GM21528 (cell line): ENCODE data around the gene MGME1.
"Not testable (repeated sequence)": the region's sequence is repeated elsewhere in the genome, so short reads cannot be mapped to it uniquely, and the experiment has no call there.

Experiments
- ATAC-seq: cut with Tn5 transposase; IDR thresholded peaks from one replicate; pipeline ENCODE4 v1.9.1; 2021; ENCODE audit warnings: mild to moderate bottlenecking, moderate library complexity; ENCODE audit not compliant: unreplicated experiment, low FRiP score

Gene MGME1

GRCh38 chr20:18012901-18013300, 44.1 kb downstream of the MGME1 start:
- no peak for ATAC-seq

- ATAC-seq: no peak
Observed at GRCh38 chr20:18014411-18014810, 45.6 kb downstream of the MGME1 start.

GRCh38 chr20:18016772-18017171, 48.0 kb downstream of the MGME1 start:
- no peak for ATAC-seq

- ATAC-seq: no peak
Observed at GRCh38 chr20:18018100-18018499, 49.3 kb downstream of the MGME1 start.

DNA sequence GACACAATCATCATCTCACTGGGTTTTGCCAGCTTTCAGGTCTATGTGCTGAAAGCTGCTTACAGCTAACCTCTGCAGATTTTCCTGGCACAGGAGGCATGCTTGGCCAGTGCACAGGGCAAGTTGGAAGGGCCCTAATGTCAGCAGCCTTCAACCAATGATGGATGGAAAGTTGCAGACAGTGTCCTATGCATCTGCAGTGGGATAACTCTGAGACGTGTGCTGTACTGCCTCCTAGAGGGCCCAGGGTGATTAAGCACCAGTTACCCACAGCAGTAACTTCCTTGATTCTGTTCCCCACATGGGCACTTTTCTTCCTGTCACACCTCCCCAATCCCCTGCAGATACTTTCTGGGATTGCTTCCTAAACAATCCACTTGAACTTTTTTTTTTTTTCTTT, 50.2 kb downstream of the MGME1 start:
- no peak for ATAC-seq

DNA sequence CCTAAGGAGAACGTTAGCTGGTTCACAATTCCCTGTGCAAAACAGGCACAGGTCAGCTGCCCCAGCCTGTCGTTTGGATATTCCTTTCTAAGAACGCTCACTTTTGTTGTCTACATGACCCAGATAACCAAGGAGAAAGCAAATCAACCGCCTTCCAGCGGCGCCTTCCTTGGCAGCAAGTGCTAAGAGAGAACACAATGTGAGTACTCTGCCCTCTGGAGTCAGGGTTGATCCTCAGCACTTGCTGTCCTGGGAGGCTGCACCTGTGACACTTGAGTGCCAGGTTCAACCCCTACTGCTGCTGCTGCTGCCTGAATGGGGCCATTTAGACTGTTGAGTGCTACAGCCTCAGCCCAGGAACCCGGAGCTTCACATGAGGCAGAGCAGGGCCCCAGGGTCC, 52.1 kb downstream of the MGME1 start:
- no peak for ATAC-seq

- ATAC-seq: no peak
Observed at GRCh38 chr20:18024606-18025127, 55.8 kb downstream of the MGME1 start.

DNA sequence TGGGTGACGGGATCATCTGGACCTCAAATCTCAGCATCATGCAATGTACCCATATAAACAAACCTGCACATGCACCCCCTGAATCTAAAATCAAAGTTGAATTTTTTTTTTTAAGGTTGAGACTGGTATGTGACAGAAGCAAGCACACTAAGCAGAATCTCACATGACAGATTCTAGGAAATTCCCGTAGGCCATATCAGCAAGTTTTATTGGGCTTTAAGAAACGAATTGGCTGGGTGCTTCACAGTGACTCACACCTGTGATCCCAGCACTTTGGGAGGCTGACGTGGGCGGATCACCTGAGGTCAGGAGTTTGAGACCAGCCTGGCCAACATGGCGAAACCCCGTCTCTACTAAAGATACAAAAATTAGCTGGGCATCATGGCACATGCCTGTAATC, 58.2 kb downstream of the MGME1 start:
- not testable (repeated sequence) for ATAC-seq

- no peak for ATAC-seq
Observed at GRCh38 chr20:18030020-18030419, 61.2 kb downstream of the MGME1 start.

DNA sequence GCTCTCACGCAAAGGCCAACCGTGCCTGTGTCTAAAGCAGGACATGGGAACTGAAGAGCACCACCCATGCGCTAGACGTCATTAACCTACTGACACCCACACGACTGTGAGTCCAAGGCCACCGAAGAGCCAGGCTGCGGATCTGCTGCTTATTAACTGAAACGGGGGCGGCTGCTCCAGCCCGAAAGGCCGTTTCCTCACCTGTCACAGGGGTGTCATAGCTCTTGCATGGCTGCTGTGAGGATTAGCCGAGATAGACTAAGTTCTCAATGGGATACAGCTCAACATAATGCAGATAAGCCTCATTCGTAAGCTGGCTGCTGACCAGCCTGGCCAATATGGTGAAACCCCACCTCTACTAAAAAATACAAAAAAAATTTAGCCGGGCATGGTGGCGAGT, 62.2 kb downstream of the MGME1 start:
- ATAC-seq: no peak

DNA sequence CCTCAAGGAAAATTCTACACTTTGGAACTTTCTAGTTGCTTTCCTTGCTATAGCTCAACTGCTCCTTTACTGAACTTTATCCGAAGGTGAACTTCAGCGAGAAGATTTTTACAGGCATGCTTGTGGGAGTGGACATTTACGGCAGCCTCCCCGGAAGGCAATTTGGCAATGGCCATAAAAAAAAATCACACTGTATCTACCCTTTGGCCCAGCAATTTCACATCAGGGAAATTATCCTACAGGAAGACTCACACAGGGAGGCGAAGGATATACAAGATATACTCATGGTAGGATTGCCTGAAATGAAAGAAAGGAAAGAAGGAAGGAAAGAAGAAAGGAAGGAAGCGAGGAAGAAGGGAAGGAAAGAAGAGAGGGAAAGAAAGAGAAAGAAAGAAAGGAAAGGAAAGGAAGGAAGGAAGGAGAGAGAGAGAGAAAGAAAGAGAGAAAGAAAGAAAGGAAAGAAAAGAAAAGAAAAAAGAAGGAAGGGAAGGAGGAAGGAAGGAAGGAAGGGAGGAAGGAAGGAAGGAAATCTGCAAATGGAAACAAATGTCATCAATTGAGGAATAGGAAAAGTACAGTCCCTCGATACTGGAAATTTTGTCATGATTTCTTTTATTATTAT, 63.2 kb downstream of the MGME1 start:
- ATAC-seq: no peak

DNA sequence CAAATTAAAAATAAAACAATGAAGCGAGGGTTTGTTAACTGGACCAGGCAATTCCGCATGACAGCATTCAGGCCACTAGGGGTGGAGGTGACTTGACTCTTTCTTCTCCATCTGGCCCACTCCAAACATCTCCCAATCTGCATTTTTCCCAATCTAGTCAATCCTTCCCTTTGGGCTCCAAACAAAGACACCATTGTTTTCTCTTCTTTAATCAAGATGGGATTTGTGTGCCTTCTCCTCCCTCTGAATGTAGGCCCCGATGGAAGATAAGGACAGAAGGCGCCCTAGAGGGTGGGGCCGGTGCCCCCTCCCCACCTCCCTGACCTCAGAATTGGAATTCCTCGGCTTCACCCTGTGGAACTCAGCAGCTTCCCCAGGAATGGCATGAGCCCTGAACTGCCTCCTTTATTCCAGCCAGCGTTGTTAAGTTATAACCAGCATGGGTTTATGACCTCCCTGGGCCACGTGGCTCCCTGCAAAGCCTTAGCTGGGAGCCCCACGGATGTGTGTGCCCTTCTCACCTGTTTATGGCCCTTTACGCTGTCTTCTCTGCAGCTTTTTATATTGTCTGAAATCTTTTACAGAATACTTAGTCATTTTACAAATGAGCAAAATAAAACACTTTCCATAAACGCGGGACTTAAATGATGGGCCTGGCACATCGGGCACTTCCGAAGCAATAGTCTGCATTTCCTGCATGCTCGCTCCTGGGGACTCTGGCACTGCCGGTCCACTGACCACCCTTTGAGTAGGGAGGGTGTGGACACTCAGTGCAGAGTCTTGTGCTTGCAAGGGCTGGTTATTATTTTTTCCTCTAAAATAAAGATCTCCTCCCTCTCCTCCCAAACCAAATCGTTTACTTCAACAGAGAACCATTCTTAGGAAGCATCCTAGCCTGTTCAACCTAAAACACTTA, 64.4 kb downstream of the MGME1 start:
- no peak for ATAC-seq

GRCh38 chr20:18034039-18034438, 65.2 kb downstream of the MGME1 start:
- ATAC-seq: no peak

DNA sequence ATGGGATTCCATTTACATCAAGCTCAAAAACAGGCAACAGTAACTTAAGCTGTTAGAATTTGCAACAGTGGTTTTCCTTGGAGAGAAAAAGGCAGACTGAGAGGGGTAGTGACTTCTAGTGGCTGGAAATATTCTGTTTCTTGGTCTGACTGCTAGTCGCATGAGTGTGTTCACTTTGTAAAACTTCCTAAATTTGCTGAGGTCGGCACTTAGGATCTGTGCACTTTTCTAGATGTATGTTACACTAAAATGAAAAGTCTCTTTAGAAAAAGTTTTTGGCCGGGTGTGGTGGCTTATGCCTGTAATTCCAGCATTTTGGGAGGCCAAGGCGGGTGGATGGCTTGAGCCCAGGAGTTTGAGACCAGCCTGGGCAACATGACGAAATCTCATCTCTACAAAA, 70.2 kb downstream of the MGME1 start:
- no peak for ATAC-seq
